Type B pancreatic cell (in vitro differentiated cells): ENCODE results near the gene GIMAP8. TPM values are rescaled to one million over a fixed set of nuclear protein-coding genes. Genes with fewer than 3 reads are reported as not detected.

ENCODE experiments used
- DNase-seq: peaks from one replicate; pipeline ENCODE4 v3.0.0; 2021; ENCODE audit warnings: mixed read lengths; ENCODE audit not compliant: unreplicated experiment; ENCODE audit errors: extremely low spot score
- H3K27ac Mint-ChIP-seq: 2 replicates; pipeline ENCODE4 v1.8.0; 2021; ENCODE audit warnings: mild to moderate bottlenecking, mixed read lengths
- H3K27me3 Mint-ChIP-seq: 2 replicates; pipeline ENCODE4 v1.8.0; 2021; ENCODE audit warnings: mixed read lengths
- H3K36me3 Mint-ChIP-seq: 2 replicates; pipeline ENCODE4 v1.8.0; 2021; ENCODE audit warnings: mixed read lengths
- H3K4me1 Mint-ChIP-seq: one replicate; pipeline ENCODE4 v1.8.0; 2021; ENCODE audit warnings: mixed read lengths; ENCODE audit not compliant: unreplicated experiment
- H3K4me3 Mint-ChIP-seq: 2 replicates; pipeline ENCODE4 v1.8.0; 2021; ENCODE audit warnings: mild to moderate bottlenecking, mixed read lengths
- H3K9me3 Mint-ChIP-seq: 2 replicates; pipeline ENCODE4 v1.8.0; 2021; ENCODE audit warnings: mixed read lengths
- total RNA-seq: library from RNA; stranded (reverse); gene quantifications from 2 replicates; pipeline ENCODE4 v1.2.1, GENCODE V29; 2021; ENCODE audit warnings: low replicate concordance
- TF ChIP-seq, protein P1 (sequence below): fragments of 200-600 bp; sonication (generic); conservative IDR thresholded peaks from 2 replicates; pipeline ENCODE4 v1.5.0; 2021; ENCODE audit warnings: antibody characterized with exemption, mild to moderate bottlenecking

The GIMAP8 gene
- total RNA-seq, 1 donor from 2014 or later: not detected

DNA sequence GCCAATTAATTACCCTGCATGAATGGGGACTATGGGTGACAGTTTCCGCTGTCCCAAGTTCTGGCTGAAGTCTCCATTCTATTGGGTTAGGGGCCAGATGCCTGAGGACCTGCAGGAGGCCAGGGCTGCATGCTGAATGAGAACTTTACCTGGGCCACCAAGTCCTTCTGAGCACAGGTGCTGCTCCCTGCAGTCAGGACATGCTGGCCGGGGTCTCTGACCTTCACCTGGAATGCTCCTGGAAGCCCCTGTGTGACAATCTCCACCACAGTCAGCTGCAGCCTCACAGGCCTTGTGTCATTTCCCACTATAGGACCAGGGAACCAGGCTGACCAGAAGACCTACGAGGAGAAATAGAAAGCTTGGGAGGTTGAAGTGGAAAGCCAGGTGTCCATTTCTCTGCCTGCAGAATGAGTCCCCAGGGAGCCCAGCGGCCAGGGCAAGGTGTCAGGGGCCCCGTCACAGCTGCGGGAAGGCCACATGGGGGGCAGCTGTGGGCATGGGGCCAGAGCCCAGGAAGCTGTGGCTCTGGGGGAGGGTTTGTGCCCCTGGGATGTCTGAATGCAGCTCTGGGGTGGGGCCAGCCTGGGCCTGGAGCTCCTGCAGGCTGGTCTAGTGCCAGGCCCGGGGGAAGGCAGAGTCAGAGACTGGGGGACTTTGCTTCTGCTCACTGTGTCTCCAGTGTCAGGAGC, 5.6 kb upstream of the GIMAP8 start:
- DNase-seq: no peak
- H3K27me3 Mint-ChIP-seq: peaks cover 12% of the 10 kb centered on the region
- H3K9me3 Mint-ChIP-seq: no peaks in the 10 kb centered on the region
- no peak overlapping the region for H3K27ac Mint-ChIP-seq
- H3K4me1 Mint-ChIP-seq: peaks cover 6% of the 10 kb centered on the region
- H3K36me3 Mint-ChIP-seq: no peaks in the 10 kb centered on the region
- TF ChIP-seq, protein P1, sequence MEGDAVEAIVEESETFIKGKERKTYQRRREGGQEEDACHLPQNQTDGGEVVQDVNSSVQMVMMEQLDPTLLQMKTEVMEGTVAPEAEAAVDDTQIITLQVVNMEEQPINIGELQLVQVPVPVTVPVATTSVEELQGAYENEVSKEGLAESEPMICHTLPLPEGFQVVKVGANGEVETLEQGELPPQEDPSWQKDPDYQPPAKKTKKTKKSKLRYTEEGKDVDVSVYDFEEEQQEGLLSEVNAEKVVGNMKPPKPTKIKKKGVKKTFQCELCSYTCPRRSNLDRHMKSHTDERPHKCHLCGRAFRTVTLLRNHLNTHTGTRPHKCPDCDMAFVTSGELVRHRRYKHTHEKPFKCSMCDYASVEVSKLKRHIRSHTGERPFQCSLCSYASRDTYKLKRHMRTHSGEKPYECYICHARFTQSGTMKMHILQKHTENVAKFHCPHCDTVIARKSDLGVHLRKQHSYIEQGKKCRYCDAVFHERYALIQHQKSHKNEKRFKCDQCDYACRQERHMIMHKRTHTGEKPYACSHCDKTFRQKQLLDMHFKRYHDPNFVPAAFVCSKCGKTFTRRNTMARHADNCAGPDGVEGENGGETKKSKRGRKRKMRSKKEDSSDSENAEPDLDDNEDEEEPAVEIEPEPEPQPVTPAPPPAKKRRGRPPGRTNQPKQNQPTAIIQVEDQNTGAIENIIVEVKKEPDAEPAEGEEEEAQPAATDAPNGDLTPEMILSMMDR: no peak
- H3K4me3 Mint-ChIP-seq: no peak overlapping the region

DNA sequence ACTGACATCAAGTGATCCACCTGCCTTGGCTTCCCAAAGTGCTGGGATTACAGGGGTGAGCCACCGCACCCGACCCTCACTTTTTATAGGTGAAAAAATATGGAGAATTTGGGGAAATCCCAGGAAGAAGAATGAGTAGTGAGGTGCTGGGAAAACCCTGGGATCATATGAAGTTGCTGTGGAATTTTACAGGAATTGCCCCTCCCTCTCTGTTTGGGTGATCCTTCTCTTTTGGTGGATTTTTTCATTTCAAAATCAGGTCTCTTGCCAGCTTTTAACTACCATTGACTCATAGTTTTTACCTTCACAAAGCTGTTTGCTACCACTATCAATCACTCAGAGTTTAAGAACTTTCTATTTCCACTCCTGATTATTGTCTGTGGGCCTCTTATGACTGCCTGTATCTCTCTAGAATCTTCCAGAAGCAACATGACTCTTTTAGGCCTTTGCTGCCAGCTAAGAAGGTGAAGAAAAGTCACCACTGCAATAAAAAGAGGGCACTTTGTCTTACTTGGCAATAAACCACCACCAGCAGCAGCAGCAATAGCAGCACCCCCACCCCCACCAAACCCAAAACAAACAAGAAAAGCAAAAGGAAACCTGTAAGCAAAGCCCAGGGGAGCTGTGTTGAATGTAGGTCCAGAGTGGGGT, 4.0 kb upstream of the GIMAP8 start:
- H3K27ac Mint-ChIP-seq: no peak overlapping the region
- H3K4me3 Mint-ChIP-seq: no peak overlapping the region
- no peak for DNase-seq
- peaks cover 6% of the 10 kb centered on the region for H3K4me1 Mint-ChIP-seq
- H3K27me3 Mint-ChIP-seq: peaks cover 22% of the 10 kb centered on the region
- TF ChIP-seq, protein P1: no peak
- H3K36me3 Mint-ChIP-seq: no peaks in the 10 kb centered on the region
- no peaks in the 10 kb centered on the region for H3K9me3 Mint-ChIP-seq

DNA sequence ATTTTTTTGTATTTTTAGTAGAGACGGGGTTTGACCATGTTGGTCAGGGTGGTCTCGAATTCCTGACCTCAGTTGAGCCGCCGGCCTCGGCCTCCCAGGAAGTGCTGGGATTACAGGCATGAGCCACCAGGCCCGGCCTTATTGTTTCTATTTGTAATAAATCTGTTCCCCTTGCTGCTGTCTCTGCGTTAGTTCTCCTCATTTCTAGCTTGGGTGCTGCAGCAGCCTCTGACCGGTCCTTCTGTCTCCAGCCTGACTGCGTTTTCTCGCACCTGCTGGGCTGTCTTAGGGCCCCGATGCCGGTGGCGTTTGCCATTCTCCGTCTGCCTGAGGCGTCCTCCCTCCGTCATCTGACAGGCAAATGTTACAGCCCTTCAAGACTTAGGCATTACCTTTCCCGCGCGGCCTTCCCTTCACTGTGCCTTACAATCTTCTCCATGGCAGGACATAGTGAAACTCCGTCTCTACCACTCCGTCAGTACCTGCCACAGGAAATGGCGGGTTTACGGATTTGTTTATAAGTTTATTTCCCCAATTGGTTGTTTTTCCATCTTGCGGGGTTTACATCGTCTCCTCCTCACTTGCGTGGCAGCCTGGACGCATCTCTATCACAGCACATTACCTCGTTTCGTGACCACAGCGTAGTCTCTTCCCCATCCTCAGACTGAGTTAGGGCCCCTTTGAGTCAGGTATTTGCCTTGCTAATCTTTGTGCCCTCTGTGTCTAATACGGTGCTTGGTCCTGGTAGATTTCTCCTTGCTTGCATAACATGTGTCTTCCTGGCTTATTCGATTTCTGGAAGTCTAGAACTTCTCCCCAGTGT, 2.3 kb upstream of the GIMAP8 start:
- Mint-ChIP-seq H3K36me3 (no peaks in the 10 kb centered on the region), H3K4me3 (no peak overlapping the region), H3K4me1 (peaks cover 6% of the 10 kb centered on the region), H3K27ac (no peak overlapping the region), H3K27me3 (peaks cover 26% of the 10 kb centered on the region), H3K9me3 (no peaks in the 10 kb centered on the region)
- DNase-seq: no peak
- TF ChIP-seq, protein P1: no peak

DNA sequence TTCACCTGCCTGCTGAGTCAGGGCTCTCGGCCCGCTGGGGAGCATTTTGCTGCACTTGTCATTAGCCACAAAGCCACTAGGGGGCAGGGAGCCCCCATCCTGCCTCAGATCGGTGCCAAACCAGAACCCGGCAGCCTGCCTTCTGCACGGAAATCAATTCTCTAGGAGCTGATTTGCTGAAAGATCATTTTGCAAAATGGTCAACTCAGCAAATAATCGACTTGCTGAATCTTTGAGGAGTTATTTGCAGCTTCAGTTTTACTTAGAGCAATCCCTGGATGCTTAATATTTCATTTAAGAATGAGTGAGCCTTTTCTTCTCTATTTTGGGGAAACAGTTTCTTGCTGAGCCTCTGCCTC, 1.7 kb upstream of the GIMAP8 start:
- H3K27ac Mint-ChIP-seq: no peak overlapping the region
- peak; percentile 80 for DNase-seq
- peaks cover 6% of the 10 kb centered on the region for H3K4me1 Mint-ChIP-seq
- no peak overlapping the region for H3K4me3 Mint-ChIP-seq
- H3K27me3 Mint-ChIP-seq: peaks cover 26% of the 10 kb centered on the region
- TF ChIP-seq, protein P1: peak; percentile 95
- H3K36me3 Mint-ChIP-seq: no peaks in the 10 kb centered on the region
- no peaks in the 10 kb centered on the region for H3K9me3 Mint-ChIP-seq

DNA sequence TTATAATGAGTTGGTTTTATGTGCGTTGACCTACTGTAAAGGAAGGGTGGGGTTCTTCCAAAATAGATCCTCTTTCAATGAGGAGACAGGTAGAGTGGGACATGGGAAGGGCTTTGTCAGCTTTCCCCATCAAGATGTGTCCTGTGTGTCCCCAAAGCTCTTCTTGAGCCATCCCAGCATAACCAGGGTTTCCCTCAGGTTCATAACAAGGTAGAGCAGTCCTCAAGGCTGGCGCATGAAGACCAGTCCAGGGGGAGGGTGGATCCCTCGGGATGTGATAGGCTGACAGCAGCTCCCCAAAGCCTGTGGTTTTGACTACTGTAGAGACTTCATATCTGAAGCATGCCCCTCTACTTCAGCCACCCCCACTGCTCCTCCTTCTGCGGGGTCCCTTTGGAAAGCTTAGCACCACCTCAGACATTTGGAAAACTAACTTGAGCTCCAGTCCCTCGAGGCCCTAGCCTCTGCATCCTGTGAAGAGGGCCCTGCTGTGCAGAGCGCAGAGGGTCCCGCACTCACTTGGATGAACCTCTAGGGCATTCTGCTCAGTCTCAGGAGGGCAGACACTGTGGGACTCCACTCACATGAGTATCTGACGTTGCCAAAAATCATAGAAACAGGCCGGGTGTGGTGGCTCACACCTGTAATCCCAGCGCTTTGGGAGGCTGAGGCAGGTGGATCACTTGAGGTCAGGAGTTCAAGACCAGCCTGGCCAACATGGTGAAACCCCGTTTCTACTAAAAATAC, 1.1 kb upstream of the GIMAP8 start:
- peaks cover 31% of the 10 kb centered on the region for H3K27me3 Mint-ChIP-seq
- no peak overlapping the region for H3K4me3 Mint-ChIP-seq
- TF ChIP-seq, protein P1: no peak
- H3K36me3 Mint-ChIP-seq: no peaks in the 10 kb centered on the region
- DNase-seq: no peak
- H3K4me1 Mint-ChIP-seq: peaks cover 6% of the 10 kb centered on the region
- no peak overlapping the region for H3K27ac Mint-ChIP-seq
- no peaks in the 10 kb centered on the region for H3K9me3 Mint-ChIP-seq
